Skeletal muscle cell (primary cell): ENCODE results near the gene TRIM71.
A peak's percentile ranks its signal among the peaks of the same experiment; 100 is the strongest.
"Not testable (repeated sequence)": the region's sequence is repeated elsewhere in the genome, so short reads cannot be mapped to it uniquely, and the experiment has no call there.

ENCODE experiments used
- DNase-seq: peaks from one replicate; pipeline ENCODE4 v3.0.0-alpha.2; 2010; ENCODE audit warnings: low read depth
- H3K4me3 ChIP-seq: 2 replicates; pipeline ENCODE4 v1.5.1; 2011; ENCODE audit warnings: low read depth, mild to moderate bottlenecking, control low read depth, low read length, moderate library complexity

Gene TRIM71

GRCh38 chr3:32909999-32910398, 92.2 kb downstream of the TRIM71 start:
- no peak overlapping the region for H3K4me3 ChIP-seq
- DNase-seq = no peak

DNA sequence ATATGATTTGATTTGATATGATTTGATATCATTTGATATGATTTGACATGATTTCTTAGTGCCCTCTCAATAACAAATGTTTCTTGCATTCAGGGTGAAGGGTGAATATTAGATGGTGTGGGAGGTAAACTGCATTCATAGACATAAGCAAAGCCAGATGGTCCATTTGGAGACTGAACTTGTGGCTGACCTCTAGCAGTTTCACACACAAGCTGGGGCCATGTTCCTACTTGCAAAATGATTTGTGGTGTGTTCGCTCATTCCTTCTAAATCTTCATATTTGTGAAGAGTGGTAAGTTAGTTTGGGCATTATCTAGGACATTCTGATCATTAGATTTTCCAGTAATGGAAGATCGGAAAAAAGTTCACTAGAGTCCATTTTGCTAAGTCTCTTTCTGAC, 93.2 kb downstream of the TRIM71 start:
- H3K4me3 ChIP-seq = no peak overlapping the region
- DNase-seq = peak; percentile 36

GRCh38 chr3:32912046-32912445, 94.2 kb downstream of the TRIM71 start:
- no peak for DNase-seq
- no peak overlapping the region for H3K4me3 ChIP-seq

DNA sequence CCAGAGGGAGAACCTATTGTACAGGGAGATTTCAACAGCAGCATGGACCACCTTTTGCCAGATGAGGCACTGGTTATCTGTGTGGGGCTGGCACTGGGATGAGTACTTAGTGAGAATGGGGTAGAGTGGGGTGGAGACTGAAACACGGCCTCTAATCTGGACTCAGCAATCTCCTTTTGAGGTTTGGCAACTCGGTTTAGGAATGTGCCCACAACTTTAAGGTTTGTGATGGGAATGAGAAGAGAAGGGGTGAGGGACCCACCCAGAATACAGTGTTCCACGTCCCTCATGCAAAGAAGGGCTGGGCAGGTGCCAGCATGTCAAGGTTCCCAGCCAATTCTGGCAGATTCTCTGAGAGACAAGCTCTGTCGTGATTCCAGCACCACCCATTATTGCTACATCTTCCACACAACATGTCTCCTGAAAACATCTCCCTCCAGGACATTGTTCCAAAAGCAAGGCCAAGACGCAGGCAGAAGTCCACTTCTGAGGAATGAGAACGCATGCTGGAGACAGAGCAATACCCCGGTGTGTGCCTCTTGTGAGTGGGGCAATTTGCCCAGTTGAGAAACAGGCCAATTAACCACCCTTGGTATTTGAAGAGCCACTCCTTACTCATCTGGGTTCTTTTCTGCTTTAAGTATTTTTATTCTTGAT, 96.1 kb downstream of the TRIM71 start:
- DNase-seq = peak; percentile 66
- no peak overlapping the region for H3K4me3 ChIP-seq

DNA sequence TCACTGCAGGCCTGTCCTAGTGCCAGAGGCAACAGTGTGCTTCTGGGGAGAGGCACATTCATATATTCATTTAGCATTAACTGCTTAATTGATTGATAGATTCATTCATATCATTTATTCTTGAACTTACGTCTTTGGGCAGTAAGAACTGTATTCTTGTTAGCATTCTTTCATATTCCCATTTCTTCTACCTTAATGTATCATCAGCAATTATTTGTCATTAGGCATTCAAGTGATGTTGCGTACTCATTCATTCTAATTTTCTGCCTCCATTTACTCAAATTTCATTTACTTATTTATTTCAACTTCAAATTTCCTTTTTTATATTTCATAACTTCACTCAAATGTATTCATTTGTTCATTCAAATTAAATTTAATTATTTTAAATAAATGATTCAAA, 102.1 kb downstream of the TRIM71 start:
- DNase-seq = no peak
- H3K4me3 ChIP-seq = no peak overlapping the region

DNA sequence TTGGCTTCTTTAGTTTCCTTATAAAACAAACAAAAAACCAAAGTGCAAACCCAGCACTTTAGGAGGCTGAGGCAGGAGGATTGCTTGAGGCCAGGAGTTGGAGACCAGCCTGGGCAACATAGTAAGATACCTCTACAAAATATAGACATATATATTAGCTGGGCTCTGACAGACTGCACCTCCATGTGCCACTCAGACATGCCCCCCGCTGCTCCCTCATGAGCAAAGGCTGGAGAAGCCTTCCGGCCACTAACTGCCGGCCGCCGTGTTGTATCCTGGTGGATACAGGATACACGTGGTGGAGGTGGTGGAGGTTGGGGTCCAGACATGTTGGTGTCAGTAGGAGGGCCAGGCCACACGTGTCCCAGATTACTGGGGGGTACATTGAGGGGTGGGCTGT, 104.3 kb downstream of the TRIM71 start:
- DNase-seq = no peak
- no peak overlapping the region for H3K4me3 ChIP-seq

DNA sequence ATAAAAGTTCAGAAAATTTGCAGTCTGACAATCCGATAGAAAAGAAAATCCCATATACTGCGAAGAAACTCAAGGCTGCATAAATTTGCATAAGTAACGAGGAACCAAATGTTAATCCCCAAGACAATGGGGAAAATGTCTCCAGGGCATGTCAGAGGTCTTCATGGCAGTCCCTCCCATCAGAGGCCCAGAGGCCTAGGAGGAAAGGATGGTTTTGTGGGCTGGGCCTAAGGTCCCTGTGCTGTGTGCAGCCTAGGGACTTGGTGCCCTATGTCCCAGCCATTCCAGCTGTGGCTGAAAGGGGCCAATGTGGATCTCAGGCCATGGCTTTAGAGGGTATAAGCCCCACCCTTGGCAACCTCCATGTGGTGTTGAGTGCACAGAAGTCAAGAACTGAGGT, 112.4 kb downstream of the TRIM71 start:
- DNase-seq = no peak
- no peak overlapping the region for H3K4me3 ChIP-seq

- DNase-seq, H3K4me3 ChIP-seq: not testable (repeated sequence)
Measured at GRCh38 chr3:32931273-32931672, 113.5 kb downstream of the TRIM71 start.

- no peak for DNase-seq
Measured at GRCh38 chr3:32934150-32934742, 116.4 kb downstream of the TRIM71 start.

GRCh38 chr3:32937331-32937730, 119.5 kb downstream of the TRIM71 start:
- DNase-seq = no peak
- no peak overlapping the region for H3K4me3 ChIP-seq

More at GRCh38 chr3:32934150-32934742, 116.4 kb downstream of the TRIM71 start:
- H3K4me3 ChIP-seq = no peak overlapping the region

DNA sequence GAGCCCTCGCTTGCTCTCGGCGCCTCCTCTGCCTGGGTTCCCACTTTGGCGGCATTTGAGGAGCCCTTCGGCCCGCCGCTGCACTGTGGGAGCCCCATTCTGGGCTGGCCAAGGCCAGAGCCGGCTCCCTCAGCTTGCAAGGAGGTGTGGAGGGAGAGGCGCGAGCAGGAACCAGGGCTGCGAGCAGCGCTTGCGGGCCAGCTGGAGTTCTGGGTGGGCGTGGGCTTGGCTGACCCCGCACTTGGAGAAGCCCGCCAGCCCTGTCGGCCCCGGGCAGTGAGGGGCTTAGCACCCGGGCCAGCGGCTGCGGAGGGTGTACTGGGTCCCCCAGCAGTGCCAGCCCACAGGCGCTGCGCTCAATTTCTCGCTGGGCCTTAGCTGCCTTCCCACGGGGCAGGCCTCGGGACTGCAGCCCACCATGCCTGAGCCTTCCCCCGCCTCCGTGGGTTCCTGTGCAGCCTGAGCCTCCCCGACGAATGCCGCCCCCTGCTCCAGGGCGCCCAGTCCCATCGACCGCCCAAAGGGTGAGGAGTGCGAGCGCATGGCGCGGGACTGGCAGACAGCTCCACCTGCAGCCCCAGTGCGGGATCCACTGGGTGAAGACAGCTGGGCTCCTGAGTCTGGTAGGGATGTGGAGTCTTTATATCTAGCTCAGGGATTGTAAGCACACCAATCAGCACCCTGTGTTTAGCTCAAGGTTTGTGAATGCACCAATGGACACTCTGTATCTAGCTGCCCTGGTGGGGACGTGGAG, 121.9 kb downstream of the TRIM71 start:
- DNase-seq, H3K4me3 ChIP-seq: not testable (repeated sequence)

GRCh38 chr3:32940726-32941125, 122.9 kb downstream of the TRIM71 start:
- no peak overlapping the region for H3K4me3 ChIP-seq

DNA sequence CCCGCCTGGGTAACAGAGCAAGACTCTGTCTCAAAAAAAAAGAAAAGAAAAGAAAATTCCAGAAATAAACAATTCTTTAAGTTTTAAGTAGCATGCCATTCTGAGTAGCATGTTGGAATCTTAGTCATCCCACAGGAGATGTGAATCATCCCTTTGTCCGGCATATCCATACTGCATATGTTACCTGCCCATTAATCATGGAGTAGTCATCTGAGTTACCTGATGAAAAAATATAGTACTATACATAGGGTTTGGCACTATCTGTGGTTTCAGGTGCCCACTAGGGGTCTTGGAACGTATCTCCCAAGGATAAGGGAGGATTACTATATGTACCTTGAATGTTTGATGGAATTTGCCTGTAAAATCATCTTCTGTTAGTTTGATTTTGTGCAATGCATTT, 127.3 kb downstream of the TRIM71 start:
- DNase-seq = peak; percentile 26
- H3K4me3 ChIP-seq = no peak overlapping the region

More at GRCh38 chr3:32940726-32941125, 122.9 kb downstream of the TRIM71 start:
- no peak for DNase-seq

DNA sequence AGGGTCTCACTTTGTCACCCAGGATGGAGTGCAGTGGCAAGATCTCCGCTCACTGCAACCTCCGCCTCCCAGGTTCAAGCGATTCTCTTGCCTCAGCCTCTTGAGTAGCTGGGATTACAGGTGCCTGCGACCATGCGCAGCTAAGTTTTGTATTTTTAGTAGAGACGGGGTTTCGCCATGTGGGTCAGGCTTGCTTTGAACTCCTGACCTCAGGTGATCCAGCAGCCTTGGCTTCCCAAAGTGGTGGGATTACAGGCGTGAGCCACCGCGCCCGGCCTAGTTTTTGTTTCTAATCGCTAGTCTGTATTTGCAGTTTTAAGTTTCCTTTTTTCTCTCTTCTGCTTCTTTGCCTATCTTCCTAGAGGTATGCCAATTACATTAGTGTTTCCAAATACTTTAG, 127.8 kb downstream of the TRIM71 start:
- not testable (repeated sequence) for DNase-seq

GRCh38 chr3:32946973-32947788, 129.4 kb downstream of the TRIM71 start:
- no peak overlapping the region for H3K4me3 ChIP-seq
- DNase-seq = no peak

More for the DNA sequence above, 127.8 kb downstream of the TRIM71 start:
- H3K4me3 ChIP-seq = not testable (repeated sequence)
